Mesendoderm (in vitro differentiated cells): ENCODE results near the gene STAP2.

Experiments used
- DNase-seq: peaks from one replicate; pipeline ENCODE4 v3.0.0; 2013
- H2AK5ac ChIP-seq: 2 replicates; pipeline ENCODE4 v1.6.1; 2013; ENCODE audit warnings: low read length, inconsistent platforms
- H2BK120ac ChIP-seq: 2 replicates; pipeline ENCODE4 v1.6.1; 2013; ENCODE audit warnings: low read depth, mild to moderate bottlenecking, low read length, moderate library complexity, mixed read lengths
- H2BK15ac ChIP-seq: replicated peaks from 2 replicates; pipeline ENCODE4 v1.6.1; 2013; ENCODE audit warnings: low read depth, mild to moderate bottlenecking, moderate library complexity
- H2BK5ac ChIP-seq: 2 replicates; pipeline ENCODE4 v1.6.1; 2013; ENCODE audit warnings: low read length, inconsistent platforms
- H3K18ac ChIP-seq: 2 replicates; pipeline ENCODE4 v1.6.1; 2013; ENCODE audit warnings: mild to moderate bottlenecking, low read length, mixed read lengths
- H3K23ac ChIP-seq: one replicate; pipeline ENCODE4 v1.6.1; 2013; ENCODE audit warnings: low read length
- H3K27ac ChIP-seq: 2 replicates; pipeline ENCODE4 v1.5.1; 2013; ENCODE audit warnings: low read depth, mild to moderate bottlenecking, inconsistent platforms, low read length, moderate library complexity
- H3K27me3 ChIP-seq: 2 replicates; pipeline ENCODE4 v1.6.1; 2013; ENCODE audit warnings: low read length, control low read depth, mild to moderate bottlenecking, inconsistent platforms; ENCODE audit not compliant: insufficient read depth, poor library complexity
- H3K36me3 ChIP-seq: 2 replicates; pipeline ENCODE4 v1.6.1; 2013; ENCODE audit warnings: low read length, inconsistent platforms; ENCODE audit not compliant: control insufficient read depth, insufficient read depth
- H3K4ac ChIP-seq: one replicate; pipeline ENCODE4 v1.6.1; 2013; ENCODE audit warnings: low read depth, mild to moderate bottlenecking, low read length, moderate library complexity
- H3K4me1 ChIP-seq: 2 replicates; pipeline ENCODE4 v1.6.1; 2013; ENCODE audit warnings: low read depth, low read length, inconsistent platforms; ENCODE audit not compliant: control insufficient read depth
- H3K4me2 ChIP-seq: 2 replicates; pipeline ENCODE4 v1.6.1; 2013; ENCODE audit warnings: low read length
- H3K4me3 ChIP-seq: 2 replicates; pipeline ENCODE4 v1.5.1; 2013; ENCODE audit warnings: mild to moderate bottlenecking, low read length
- H3K56ac ChIP-seq: one replicate; pipeline ENCODE4 v1.6.1; 2013; ENCODE audit warnings: low read length
- H3K79me1 ChIP-seq: 2 replicates; pipeline ENCODE4 v1.6.1; 2013; ENCODE audit warnings: low read length, inconsistent platforms
- H3K79me2 ChIP-seq: 2 replicates; pipeline ENCODE4 v1.6.1; 2013; ENCODE audit warnings: mild to moderate bottlenecking, low read length; ENCODE audit not compliant: control insufficient read depth, insufficient read depth
- H3K9ac ChIP-seq: 2 replicates; pipeline ENCODE4 v1.6.1; 2013; ENCODE audit warnings: low read length, inconsistent platforms
- H4K5ac ChIP-seq: one replicate; pipeline ENCODE4 v1.6.1; 2013; ENCODE audit warnings: low read length
- H4K8ac ChIP-seq: one replicate; pipeline ENCODE4 v1.6.1; 2013; ENCODE audit warnings: low read depth, mild to moderate bottlenecking, control low read depth, low read length, moderate library complexity
- WGBS: extraction: QIAGEN DNeasy Blood & Tissue Kit; methylation state at CpG from one replicate; pipeline ENCODE4 v1.1.7; 2013; ENCODE audit warnings: low lambda C conversion rate, missing lambda C conversion rate; ENCODE audit not compliant: insufficient coverage; ENCODE audit errors: extremely low coverage; 5-methylcytosine and 5-hydroxymethylcytosine counted together

The STAP2 gene

DNA sequence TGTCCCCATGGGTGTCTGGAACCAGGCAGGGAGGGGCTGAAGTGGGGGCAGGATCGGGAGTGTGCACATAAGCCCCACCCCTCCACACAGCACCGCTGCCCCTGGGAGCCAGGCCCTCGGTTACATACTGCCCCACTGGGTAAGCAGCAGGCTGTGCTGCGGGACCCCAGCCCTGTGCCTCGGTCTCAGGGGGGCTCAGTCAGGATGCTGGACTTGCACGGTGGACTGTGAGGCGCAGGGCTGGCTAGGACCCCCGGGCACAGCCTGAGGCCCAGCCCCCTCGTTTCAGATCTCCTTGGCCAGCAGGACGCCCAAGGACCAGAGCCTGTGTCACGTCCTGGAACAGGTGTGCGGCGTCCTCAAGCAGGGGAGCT, 21.0 kb upstream of the STAP2 start:
- no peak overlapping the region for H2BK15ac ChIP-seq
- H3K4me3 ChIP-seq: no peak overlapping the region
- H3K18ac ChIP-seq: no peak overlapping the region
- no peaks in the 10 kb centered on the region for H3K79me2 ChIP-seq
- no peaks in the 10 kb centered on the region for H3K27me3 ChIP-seq
- peaks cover 7% of the 10 kb centered on the region for H3K36me3 ChIP-seq
- DNase-seq: no peak
- H4K8ac ChIP-seq: no peak overlapping the region
- no peak overlapping the region for H3K9ac ChIP-seq
- H3K4ac ChIP-seq: no peak overlapping the region
- no peaks in the 10 kb centered on the region for H3K79me1 ChIP-seq
- H4K5ac ChIP-seq: no peak overlapping the region
- WGBS: no CpG with 5 or more reads among the region's 13 CpGs
- H3K56ac ChIP-seq: no peak overlapping the region
- no peak overlapping the region for H2BK5ac ChIP-seq
- no peak overlapping the region for H2BK120ac ChIP-seq
- H3K23ac ChIP-seq: no peak overlapping the region
- no peak overlapping the region for H3K27ac ChIP-seq
- no peaks in the 10 kb centered on the region for H3K4me1 ChIP-seq
- H2AK5ac ChIP-seq: no peak overlapping the region
- H3K4me2 ChIP-seq: no peak overlapping the region

DNA sequence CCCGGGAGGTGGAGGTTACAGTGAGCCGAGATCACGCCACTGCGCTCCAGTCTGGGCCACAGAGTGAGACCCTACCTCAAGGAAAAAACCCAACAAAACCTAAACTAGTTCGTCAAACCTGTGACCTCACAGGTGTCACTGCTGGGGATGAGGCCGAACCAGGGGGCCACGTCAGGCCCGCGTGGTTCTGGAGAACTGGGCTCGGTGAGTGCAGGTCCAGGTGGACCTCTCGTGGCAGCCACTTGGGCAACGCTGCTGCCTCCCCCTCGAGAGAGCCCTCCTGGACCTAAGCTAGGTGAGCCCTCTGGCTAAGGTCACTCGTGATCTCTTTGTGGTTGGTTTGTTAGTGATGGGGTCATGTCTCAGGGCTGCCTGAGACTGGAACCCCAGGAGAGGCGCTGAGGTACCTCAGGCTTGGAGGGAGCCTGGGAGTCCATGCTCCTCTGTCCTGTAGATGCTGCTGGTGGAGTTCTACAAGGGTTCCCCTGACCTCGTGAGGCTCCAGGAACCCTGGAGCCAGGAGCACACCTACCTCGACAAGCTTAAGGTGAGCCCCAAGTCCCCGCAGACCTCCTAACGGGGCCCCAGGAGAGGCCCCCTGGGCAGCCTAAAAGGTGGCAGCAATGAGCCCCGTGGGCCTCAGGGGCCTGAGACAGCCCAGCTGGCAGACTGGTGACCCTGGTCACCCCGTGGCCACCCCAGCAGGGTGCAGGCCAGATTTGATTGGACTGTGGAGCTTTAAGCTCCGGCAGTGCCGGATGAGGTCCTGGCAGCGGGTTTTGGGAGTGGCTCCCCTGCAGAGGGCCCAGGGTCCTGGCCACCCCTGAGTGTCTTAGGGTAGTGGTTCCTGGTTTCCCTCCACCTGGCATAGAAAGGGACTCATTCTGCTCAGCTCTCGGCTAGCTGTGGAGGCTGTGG, 20.3 kb upstream of the STAP2 start:
- Histone ChIP-seq H3K56ac (no peak overlapping the region), H3K4me3 (no peak overlapping the region), H3K27ac (no peak overlapping the region), H3K18ac (no peak overlapping the region), H4K5ac (no peak overlapping the region), H2AK5ac (no peak overlapping the region), H3K36me3 (peaks cover 7% of the 10 kb centered on the region), H3K4me1 (no peaks in the 10 kb centered on the region), H4K8ac (no peak overlapping the region), H3K9ac (no peak overlapping the region), H3K79me1 (no peaks in the 10 kb centered on the region), H2BK5ac (no peak overlapping the region), H3K23ac (no peak overlapping the region), H3K4ac (no peak overlapping the region), H2BK15ac (no peak overlapping the region), H3K4me2 (no peak overlapping the region), H3K27me3 (no peaks in the 10 kb centered on the region), H2BK120ac (no peak overlapping the region), H3K79me2 (no peaks in the 10 kb centered on the region)
- WGBS: no CpG with 5 or more reads among the region's 25 CpGs
- DNase-seq: no peak

DNA sequence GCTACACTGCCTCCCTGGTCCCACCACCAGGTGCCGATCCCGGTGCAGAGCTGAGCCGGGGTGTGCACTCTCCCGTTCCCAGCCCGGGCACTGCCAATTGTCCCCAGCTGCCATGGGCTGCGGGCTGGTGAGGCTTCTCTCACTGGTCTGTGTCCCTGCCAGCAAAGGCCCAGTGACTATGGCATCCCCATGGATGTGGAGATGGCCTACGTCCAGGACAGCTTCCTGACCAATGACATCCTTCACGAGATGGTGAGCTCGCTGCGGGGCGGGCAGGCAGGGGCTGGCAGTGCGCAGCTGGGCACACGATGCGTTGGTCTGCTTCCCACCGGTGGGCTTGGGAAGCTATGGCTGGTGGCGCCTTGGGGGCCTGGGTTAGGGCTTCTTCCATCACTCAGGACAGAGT, 19.3 kb upstream of the STAP2 start:
- Histone ChIP-seq H3K79me1 (no peaks in the 10 kb centered on the region), H3K18ac (no peak overlapping the region), H3K27me3 (no peaks in the 10 kb centered on the region), H3K4me1 (no peaks in the 10 kb centered on the region), H3K36me3 (peaks cover 4% of the 10 kb centered on the region), H2BK15ac (no peak overlapping the region), H2AK5ac (no peak overlapping the region), H3K79me2 (no peaks in the 10 kb centered on the region), H2BK120ac (no peak overlapping the region), H3K23ac (no peak overlapping the region), H2BK5ac (no peak overlapping the region), H3K4me2 (no peak overlapping the region), H4K5ac (no peak overlapping the region), H3K56ac (no peak overlapping the region), H3K9ac (no peak overlapping the region), H3K4ac (no peak overlapping the region), H3K4me3 (no peak overlapping the region), H4K8ac (no peak overlapping the region), H3K27ac (no peak overlapping the region)
- DNase-seq: no peak
- WGBS: no CpG with 5 or more reads among the region's 16 CpGs

DNA sequence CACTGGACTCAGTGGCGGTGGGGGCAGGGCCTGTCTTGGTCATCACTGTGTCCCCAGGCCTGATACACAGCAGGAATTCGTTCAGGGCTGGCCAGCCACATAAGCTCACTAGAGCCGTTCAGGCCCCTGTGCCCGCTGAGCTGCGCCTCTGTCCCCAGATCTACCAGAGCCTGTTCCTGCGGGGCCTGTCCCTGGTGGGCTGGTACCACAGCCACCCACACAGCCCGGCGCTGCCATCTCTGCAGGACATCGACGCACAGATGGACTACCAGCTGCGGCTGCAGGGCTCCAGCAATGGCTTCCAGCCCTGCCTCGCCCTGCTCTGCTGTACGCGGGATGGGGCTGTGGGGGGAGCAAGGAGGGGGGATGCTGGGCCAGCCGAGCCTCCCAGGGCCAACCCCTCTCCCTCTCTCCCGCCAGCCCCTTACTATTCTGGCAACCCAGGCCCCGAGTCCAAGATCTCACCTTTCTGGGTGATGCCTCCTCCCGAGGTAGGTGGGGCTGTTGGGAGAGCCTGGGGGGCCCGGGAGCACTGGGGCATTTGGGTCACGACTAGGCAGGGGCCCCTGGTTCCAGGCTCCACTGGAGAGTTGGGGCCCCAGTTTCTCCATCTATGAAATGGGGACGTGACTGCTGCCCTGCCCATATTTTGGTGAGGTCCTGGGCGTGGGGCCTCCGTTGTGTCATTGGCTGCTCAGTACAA, 18.6 kb upstream of the STAP2 start:
- DNase-seq: no peak
- H3K27ac ChIP-seq: no peak overlapping the region
- H3K4ac ChIP-seq: no peak overlapping the region
- no peak overlapping the region for H3K9ac ChIP-seq
- H3K4me2 ChIP-seq: no peak overlapping the region
- H3K27me3 ChIP-seq: no peaks in the 10 kb centered on the region
- peaks cover 4% of the 10 kb centered on the region for H3K36me3 ChIP-seq
- no peak overlapping the region for H4K8ac ChIP-seq
- H3K79me1 ChIP-seq: no peaks in the 10 kb centered on the region
- H3K4me1 ChIP-seq: no peaks in the 10 kb centered on the region
- no peak overlapping the region for H3K23ac ChIP-seq
- no peak overlapping the region for H3K18ac ChIP-seq
- H2BK5ac ChIP-seq: no peak overlapping the region
- no peak overlapping the region for H4K5ac ChIP-seq
- no peak overlapping the region for H2AK5ac ChIP-seq
- no peak overlapping the region for H3K4me3 ChIP-seq
- H3K56ac ChIP-seq: no peak overlapping the region
- H2BK15ac ChIP-seq: no peak overlapping the region
- WGBS: no CpG with 5 or more reads among the region's 23 CpGs
- no peaks in the 10 kb centered on the region for H3K79me2 ChIP-seq
- H2BK120ac ChIP-seq: no peak overlapping the region

DNA sequence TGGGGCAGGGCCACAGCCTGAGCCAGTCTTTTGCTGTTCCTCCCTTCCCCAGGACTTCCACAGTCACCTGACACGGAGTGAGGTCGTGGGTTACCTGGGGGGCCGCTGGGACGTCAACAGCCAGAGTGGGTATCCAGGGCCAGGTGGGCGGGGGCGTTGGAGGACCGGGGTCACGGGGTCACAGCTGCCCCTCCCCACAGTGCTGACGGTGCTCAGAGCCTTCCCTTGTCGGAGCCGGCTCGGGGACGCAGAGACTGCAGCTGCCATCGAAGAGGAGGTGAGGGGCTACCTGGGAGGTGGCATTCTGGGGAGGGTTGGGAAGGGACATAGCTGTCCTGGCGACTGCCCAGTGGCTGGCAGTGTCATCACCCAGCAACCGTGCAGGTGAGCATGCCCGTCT, 16.3 kb upstream of the STAP2 start:
- Histone ChIP-seq H3K79me2 (no peaks in the 10 kb centered on the region), H3K9ac (no peak overlapping the region), H3K4ac (no peak overlapping the region), H2BK15ac (no peak overlapping the region), H3K18ac (no peak overlapping the region), H3K27me3 (no peaks in the 10 kb centered on the region), H2BK5ac (no peak overlapping the region), H3K27ac (no peak overlapping the region), H3K4me1 (no peaks in the 10 kb centered on the region), H4K8ac (no peak overlapping the region), H2BK120ac (no peak overlapping the region), H3K56ac (no peak overlapping the region), H3K79me1 (no peaks in the 10 kb centered on the region), H3K23ac (no peak overlapping the region), H4K5ac (no peak overlapping the region), H3K4me3 (no peak overlapping the region), H2AK5ac (no peak overlapping the region), H3K36me3 (peaks cover 4% of the 10 kb centered on the region), H3K4me2 (no peak overlapping the region)
- DNase-seq: no peak
- no CpG with 5 or more reads among the region's 17 CpGs for WGBS
